SK-N-SH (cell line): ENCODE results near the gene SLC8A1. TPM values are rescaled to one million over a fixed set of nuclear protein-coding genes. Genes with fewer than 3 reads are reported as not detected.

Experiments
- CTCF ChIA-PET: fragments of 300-600, 350-600 bp; formaldehyde crosslinking; extraction: SDS; loops from one replicate; lab custom pipeline; 2021; lab: Yijun Ruan, JAX
- POLR2A ChIA-PET: fragments of 350-600 bp; sonication (Branson Sonifier 250); formaldehyde crosslinking; extraction: SDS; loops from one replicate; lab custom pipeline; 2020; ENCODE audit warnings: antibody characterized with exemption, inconsistent platforms; lab: Yijun Ruan, JAX
- DNase-seq: peaks from one replicate; pipeline ENCODE4 v3.0.0; 2012
- H2AFZ ChIP-seq: fragments of 200-600 bp; sonication (generic); 2 replicates; pipeline ENCODE4 v1.8.1; 2016; ENCODE audit warnings: antibody characterized with exemption, mild to moderate bottlenecking, low read depth
- H3F3A ChIP-seq: fragments of 200-600 bp; sonication (generic); replicated peaks from 2 replicates; pipeline ENCODE3; 2016; ENCODE audit warnings: antibody characterized with exemption, mild to moderate bottlenecking; ENCODE audit not compliant: insufficient read depth
- H3K27ac ChIP-seq, 2 experiments: fragments of 200-500 bp in 1 of 2; fragments of 200-600 bp in 1 of 2; sonication (Bioruptor generic) in 1 of 2; sonication (generic), shearing (Covaris generic) in 1 of 2; 2 replicates each; pipeline versions ENCODE4 v1.5.1 to v1.6.1; 2014 to 2016; ENCODE audit warnings: low read depth in 2 of 2, inconsistent platforms in 1 of 2, low read length in 1 of 2, mild to moderate bottlenecking in 1 of 2, mixed read lengths in 1 of 2
- H3K27me3 ChIP-seq: fragments of 200-600 bp; sonication (generic), shearing (Covaris generic); 2 replicates; pipeline ENCODE4 v1.6.1; 2016; ENCODE audit warnings: mixed run types; ENCODE audit not compliant: insufficient read depth
- H3K36me3 ChIP-seq, 2 experiments: fragments of 200-500 bp in 1 of 2; fragments of 200-600 bp in 1 of 2; sonication (Bioruptor generic) in 1 of 2; sonication (generic) in 1 of 2; replicated peaks in 1 of 2; 2 replicates each; pipeline versions ENCODE3 to v1.5.1; 2014 to 2016; ENCODE audit warnings: low read length in 1 of 2, mild to moderate bottlenecking in 1 of 2; ENCODE audit not compliant: insufficient read depth in 2 of 2, control insufficient read depth in 1 of 2
- H3K4me1 ChIP-seq, 2 experiments: fragments of 200-500 bp in 1 of 2; fragments of 200-600 bp in 1 of 2; sonication (Bioruptor generic) in 1 of 2; sonication (generic), shearing (Covaris generic) in 1 of 2; 2 replicates each; pipeline versions ENCODE4 v1.5.1 to v1.6.1; 2014 to 2016; ENCODE audit warnings: low read depth in 1 of 2, low read length in 1 of 2, mixed run types in 1 of 2; ENCODE audit not compliant: insufficient read depth in 2 of 2, control insufficient read depth in 1 of 2
- H3K4me2 ChIP-seq: fragments of 200-600 bp; sonication (generic), shearing (Covaris generic); 2 replicates; pipeline ENCODE4 v1.6.1; 2017; ENCODE audit warnings: mixed run types
- H3K4me3 ChIP-seq, 2 experiments: fragments of 200-500 bp in 1 of 2; fragments of 200-600 bp in 1 of 2; sonication (Bioruptor generic) in 1 of 2; sonication (generic), shearing (Covaris generic) in 1 of 2; 2 replicates each; pipeline versions ENCODE4 v1.5.1 to v1.8.1; 2014 to 2016; ENCODE audit warnings: low read depth in 2 of 2, inconsistent platforms in 1 of 2, low read length in 1 of 2, mild to moderate bottlenecking in 1 of 2, mixed read lengths in 1 of 2, moderate library complexity in 1 of 2
- H3K79me2 ChIP-seq: fragments of 200-600 bp; sonication (generic); 2 replicates; pipeline ENCODE4 v1.8.1; 2017; ENCODE audit warnings: mild to moderate bottlenecking; ENCODE audit not compliant: insufficient read depth
- H3K9ac ChIP-seq: fragments of 200-600 bp; sonication (generic); 2 replicates; pipeline ENCODE4 v1.6.1; 2017; ENCODE audit warnings: mixed run types
- H3K9me2 ChIP-seq: fragments of 200-600 bp; sonication (generic); 2 replicates; pipeline ENCODE4 v1.6.1; 2017; ENCODE audit warnings: mixed run types
- H3K9me3 ChIP-seq: fragments of 200-600 bp; sonication (generic); 2 replicates; pipeline ENCODE4 v1.6.1; 2017; ENCODE audit warnings: mixed run types, mild to moderate bottlenecking, moderate library complexity
- H4K20me1 ChIP-seq: fragments of 200-600 bp; sonication (generic); 2 replicates; pipeline ENCODE4 v1.6.1; 2017; ENCODE audit warnings: mild to moderate bottlenecking, mixed run types; ENCODE audit not compliant: insufficient read depth
- CHD2 ChIP-seq: fragments of 150-350 bp; IDR thresholded peaks from 2 replicates; pipeline ENCODE4 v1.6.1; 2018; ENCODE audit warnings: low read length; ENCODE audit not compliant: partially characterized antibody
- ELF1 ChIP-seq: IDR thresholded peaks from 2 replicates; pipeline ENCODE4 v1.4.0; 2012
- JUND ChIP-seq: IDR thresholded peaks from 2 replicates; pipeline ENCODE4 v1.4.0; 2012
- MEF2A ChIP-seq: IDR thresholded peaks from 2 replicates; pipeline ENCODE4 v1.4.0; 2012; ENCODE audit warnings: low read depth, borderline replicate concordance
- NRF1 ChIP-seq: IDR thresholded peaks from 2 replicates; pipeline ENCODE4 v1.6.1; 2012; ENCODE audit warnings: low read depth, mild to moderate bottlenecking, low read length
- POLR2AphosphoS5 ChIP-seq: IDR thresholded peaks from 2 replicates; pipeline ENCODE4 v1.6.1; 2012; ENCODE audit warnings: low read depth, low read length
- RAD21 ChIP-seq: IDR thresholded peaks from 2 replicates; pipeline ENCODE4 v1.6.1; 2012; ENCODE audit warnings: mild to moderate bottlenecking, low read length
- RFX5 ChIP-seq: IDR thresholded peaks from 2 replicates; pipeline ENCODE4 v1.6.1; 2012; ENCODE audit warnings: mild to moderate bottlenecking, improper control_type of control experiment, low read length
- TAF1 ChIP-seq: IDR thresholded peaks from 2 replicates; pipeline ENCODE4 v1.6.1; 2012; ENCODE audit warnings: low read depth, mild to moderate bottlenecking, low read length, moderate library complexity, borderline replicate concordance
- TCF12 ChIP-seq: IDR thresholded peaks from 2 replicates; pipeline ENCODE4 v1.4.0; 2012
- TEAD4 ChIP-seq: IDR thresholded peaks from 2 replicates; pipeline ENCODE4 v1.4.0; 2012; ENCODE audit warnings: mild to moderate bottlenecking, borderline replicate concordance; ENCODE audit not compliant: insufficient read depth
- USF1 ChIP-seq: IDR thresholded peaks from 2 replicates; pipeline ENCODE4 v1.4.0; 2012; ENCODE audit warnings: low read depth, borderline replicate concordance
- WGBS: methylation state at CpG from one replicate; pipeline ENCODE4 v1.1.6; 2017; ENCODE audit warnings: low lambda C conversion rate; 5-methylcytosine and 5-hydroxymethylcytosine counted together
- polyA plus RNA-seq, 3 experiments: library from polyadenylated mRNA; depleted of rRNA; stranded (reverse); fragments of >200 nt; gene quantifications; 2 replicates each; pipeline ENCODE4 v1.2.3, GENCODE V29; 2012
- TF ChIP-seq, protein P1 (sequence below): IDR thresholded peaks from 2 replicates; pipeline ENCODE4 v1.6.1; 2012; ENCODE audit warnings: mild to moderate bottlenecking, low read depth, low read length, moderate library complexity

Gene SLC8A1
- polyA plus RNA-seq, 1 of the 3 experiments (the other 2 are of a cell fraction) = 3.2 TPM

- Histone ChIP-seq H3K9ac (no peak overlapping the region), H4K20me1 (no peaks in the 10 kb centered on the region), H2AFZ (no peak overlapping the region), H3K27me3 (no peaks in the 10 kb centered on the region), H3K9me3 (no peaks in the 10 kb centered on the region), H3K9me2 (no peaks in the 10 kb centered on the region), H3K27ac (no peak overlapping the region), H3K4me1 (peaks cover 0 to 6% of the 10 kb centered on the region in 2 experiments; a peak in 2 of 4 replicates), H3K4me3 (no peak overlapping the region), H3K4me2 (no peak overlapping the region), H3K36me3 (no peaks in the 10 kb centered on the region), H3K79me2 (no peaks in the 10 kb centered on the region), H3F3A (no peaks in the 10 kb centered on the region)
- no peak for TF ChIP-seq RFX5
- CTCF ChIA-PET = interaction anchor here (1.0 kb wide), 1 partner anchor 8 kb away, joined by 3 read pairs; no protein-coding TSS in a partner anchor
- POLR2A ChIA-PET = no interaction called here
- DNase-seq = no peak
These were observed 196.8 kb downstream of the SLC8A1 start for GRCh38 chr2:40255103-40255502.

GRCh38 chr2:40254611-40255010 lies 197.3 kb downstream of the SLC8A1 start:
- Histone ChIP-seq H4K20me1 (no peaks in the 10 kb centered on the region), H3K9me2 (no peaks in the 10 kb centered on the region), H3K9me3 (no peaks in the 10 kb centered on the region), H3K9ac (no peak overlapping the region), H3K27ac (no peak overlapping the region), H3K4me2 (no peak overlapping the region), H2AFZ (no peak overlapping the region), H3K36me3 (no peaks in the 10 kb centered on the region), H3K27me3 (no peaks in the 10 kb centered on the region), H3K79me2 (no peaks in the 10 kb centered on the region), H3K4me1 (peaks cover 0 to 6% of the 10 kb centered on the region in 2 experiments; a peak in 1 of 4 replicates), H3F3A (no peaks in the 10 kb centered on the region), H3K4me3 (no peak overlapping the region)
- ChIA-PET POLR2A (no interaction called here), CTCF (interaction anchor here (1.0 to 1.4 kb wide), 2 partner anchors 9 to 30 kb away, joined by 3 read pairs; no protein-coding TSS in a partner anchor)
- TF ChIP-seq JUND (no peak), POLR2AphosphoS5 (no peak), NRF1 (no peak), MEF2A (no peak), USF1 (no peak), RAD21 (no peak), RFX5 (no peak), TAF1 (no peak), ELF1 (no peak), TEAD4 (no peak), TCF12 (no peak), CHD2 (no peak)
- TF ChIP-seq, protein P1, sequence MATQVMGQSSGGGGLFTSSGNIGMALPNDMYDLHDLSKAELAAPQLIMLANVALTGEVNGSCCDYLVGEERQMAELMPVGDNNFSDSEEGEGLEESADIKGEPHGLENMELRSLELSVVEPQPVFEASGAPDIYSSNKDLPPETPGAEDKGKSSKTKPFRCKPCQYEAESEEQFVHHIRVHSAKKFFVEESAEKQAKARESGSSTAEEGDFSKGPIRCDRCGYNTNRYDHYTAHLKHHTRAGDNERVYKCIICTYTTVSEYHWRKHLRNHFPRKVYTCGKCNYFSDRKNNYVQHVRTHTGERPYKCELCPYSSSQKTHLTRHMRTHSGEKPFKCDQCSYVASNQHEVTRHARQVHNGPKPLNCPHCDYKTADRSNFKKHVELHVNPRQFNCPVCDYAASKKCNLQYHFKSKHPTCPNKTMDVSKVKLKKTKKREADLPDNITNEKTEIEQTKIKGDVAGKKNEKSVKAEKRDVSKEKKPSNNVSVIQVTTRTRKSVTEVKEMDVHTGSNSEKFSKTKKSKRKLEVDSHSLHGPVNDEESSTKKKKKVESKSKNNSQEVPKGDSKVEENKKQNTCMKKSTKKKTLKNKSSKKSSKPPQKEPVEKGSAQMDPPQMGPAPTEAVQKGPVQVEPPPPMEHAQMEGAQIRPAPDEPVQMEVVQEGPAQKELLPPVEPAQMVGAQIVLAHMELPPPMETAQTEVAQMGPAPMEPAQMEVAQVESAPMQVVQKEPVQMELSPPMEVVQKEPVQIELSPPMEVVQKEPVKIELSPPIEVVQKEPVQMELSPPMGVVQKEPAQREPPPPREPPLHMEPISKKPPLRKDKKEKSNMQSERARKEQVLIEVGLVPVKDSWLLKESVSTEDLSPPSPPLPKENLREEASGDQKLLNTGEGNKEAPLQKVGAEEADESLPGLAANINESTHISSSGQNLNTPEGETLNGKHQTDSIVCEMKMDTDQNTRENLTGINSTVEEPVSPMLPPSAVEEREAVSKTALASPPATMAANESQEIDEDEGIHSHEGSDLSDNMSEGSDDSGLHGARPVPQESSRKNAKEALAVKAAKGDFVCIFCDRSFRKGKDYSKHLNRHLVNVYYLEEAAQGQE = no peak
- DNase-seq = no peak
- 78% methylated on average over 1 of the region's 1 CpG for WGBS
